HG03159 (cell line): Measurements from ENCODE around the gene CNTNAP5.

Experiments
- ATAC-seq: cut with Tn5 transposase; IDR thresholded peaks from one replicate; pipeline ENCODE4 v1.9.1; 2021; ENCODE audit warnings: mild to moderate bottlenecking, moderate library complexity; ENCODE audit not compliant: unreplicated experiment

CNTNAP5 gene

DNA sequence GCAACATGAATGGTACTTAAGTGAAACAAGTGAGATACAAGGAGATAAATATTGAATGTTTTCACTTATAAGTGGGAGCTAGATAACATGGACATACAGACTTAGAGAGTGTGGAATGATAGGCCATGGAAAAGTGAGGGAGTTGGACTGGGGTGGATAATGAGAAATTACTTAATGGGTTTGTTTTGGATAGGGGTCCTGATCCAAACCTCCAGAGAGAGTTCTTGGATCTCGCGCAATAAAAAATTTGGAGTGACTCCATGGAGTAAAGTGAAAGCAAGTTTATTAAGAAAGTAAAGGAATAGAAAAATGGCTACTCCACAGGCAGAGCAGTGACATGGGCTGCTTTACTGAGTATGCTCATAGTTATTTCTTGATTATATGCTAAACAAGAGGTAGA lies 508.9 kb downstream of the CNTNAP5 start:
- ATAC-seq: no peak

DNA sequence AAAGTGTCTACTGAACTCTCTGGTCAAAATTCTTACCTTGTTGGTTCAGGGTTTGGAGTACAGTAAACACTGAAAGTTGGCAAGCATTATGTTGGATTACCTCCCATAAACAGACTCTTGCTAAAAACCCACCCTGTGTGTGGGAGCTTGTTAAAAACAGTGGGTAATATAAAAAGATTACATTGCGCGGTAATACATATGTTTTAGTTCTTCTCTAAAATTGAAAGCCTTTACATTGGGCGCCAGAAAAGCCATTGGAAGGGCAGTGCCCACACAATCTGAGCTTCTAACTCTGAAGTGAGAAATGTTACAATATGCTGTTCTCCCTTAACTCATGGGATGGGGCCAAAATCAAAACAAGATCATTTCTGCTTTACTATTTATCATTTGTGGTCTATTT lies 510.7 kb downstream of the CNTNAP5 start:
- no peak for ATAC-seq

GRCh38 chr2:124536591-124536990 lies 511.5 kb downstream of the CNTNAP5 start:
- no peak for ATAC-seq

DNA sequence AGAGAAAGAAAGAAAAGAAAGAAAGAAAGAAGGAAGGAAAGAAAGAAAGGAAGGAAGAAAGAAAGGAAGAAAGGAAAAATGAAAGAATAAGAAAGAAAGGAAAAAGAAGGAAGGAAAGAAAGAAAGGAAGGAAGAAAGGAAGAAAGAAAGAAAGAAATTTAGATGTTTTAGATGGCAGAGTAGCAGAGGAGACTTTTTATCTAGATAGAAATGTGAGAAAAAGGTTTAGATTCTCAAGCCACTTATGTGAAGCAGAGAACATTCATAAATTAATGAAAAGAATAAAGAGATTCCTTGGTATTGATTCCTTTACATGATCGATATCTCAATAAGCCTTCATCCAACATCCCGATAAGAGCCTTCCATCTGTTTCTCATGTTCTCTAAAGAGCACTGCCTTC lies 513.5 kb downstream of the CNTNAP5 start:
- ATAC-seq: no peak

DNA sequence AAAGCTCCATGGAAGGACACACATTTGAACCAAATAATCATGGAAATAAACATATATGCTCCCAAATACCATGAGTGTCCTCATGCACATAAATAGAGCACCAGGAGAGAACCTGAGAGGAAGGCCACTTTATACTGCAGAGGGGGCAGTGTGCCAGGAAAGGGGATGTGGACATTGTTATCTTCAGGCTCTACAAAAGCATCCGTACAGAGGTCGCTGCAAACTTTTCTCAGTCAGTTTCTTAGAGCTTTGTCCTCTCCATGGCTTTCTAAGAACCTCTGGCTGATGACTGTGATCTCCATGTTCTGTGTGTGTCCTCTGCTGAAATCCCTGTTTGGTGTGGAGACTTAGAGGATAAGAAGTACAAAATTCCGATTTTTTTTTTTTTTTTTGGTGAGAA lies 515.7 kb downstream of the CNTNAP5 start:
- no peak for ATAC-seq

DNA sequence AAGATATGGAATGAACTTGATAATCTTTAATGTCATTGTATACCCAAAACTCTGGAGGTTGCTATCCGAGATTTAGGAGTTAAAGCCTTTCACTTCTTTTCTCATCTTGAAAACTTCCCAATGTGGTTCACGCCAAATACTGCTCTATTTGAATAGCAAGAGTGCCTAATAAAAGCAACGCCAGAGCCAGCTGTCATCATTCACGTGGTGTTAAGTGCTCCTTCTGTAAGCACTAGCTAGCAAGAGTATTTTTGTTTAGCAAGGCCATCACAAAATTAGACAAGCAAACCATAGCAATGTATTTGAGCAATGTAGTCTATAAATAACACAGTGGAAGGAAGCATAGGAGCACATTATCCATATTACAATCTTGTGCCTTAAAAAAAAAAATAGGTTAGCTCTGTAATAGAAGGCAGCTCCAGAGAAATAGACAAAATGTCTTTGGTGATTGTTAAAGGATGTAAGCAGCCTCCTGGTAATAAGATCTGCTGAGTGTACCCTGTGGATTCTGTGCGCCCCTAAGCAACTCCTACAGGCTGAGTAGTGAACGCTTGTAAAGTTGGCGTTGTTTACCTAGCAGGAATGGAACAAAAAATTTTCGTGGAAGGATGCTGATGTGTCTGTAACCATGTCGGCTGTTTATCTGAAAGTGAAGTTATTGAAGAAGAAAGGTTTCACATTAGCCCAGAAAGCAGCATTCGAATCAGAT lies 518.0 kb downstream of the CNTNAP5 start:
- no peak for ATAC-seq

DNA sequence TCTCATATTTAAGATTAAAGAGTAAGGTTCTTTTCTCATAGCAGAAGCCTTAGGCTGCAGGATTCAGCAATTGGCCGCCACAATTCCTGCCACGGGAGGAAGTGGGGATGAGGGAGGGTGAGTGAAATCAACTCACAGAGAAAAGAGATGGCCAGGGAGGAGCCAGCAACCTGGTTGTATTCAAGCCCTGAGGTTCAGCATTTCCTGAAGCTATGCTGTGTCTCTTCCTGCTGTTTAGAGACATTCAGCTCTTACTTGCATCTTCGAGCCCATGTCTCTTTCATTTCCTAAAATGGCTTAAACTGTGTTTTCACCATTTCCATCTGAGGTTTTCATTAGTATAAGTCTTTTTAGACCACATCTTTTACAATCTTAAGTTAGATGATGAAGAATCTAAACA lies 522.6 kb downstream of the CNTNAP5 start:
- no peak for ATAC-seq

DNA sequence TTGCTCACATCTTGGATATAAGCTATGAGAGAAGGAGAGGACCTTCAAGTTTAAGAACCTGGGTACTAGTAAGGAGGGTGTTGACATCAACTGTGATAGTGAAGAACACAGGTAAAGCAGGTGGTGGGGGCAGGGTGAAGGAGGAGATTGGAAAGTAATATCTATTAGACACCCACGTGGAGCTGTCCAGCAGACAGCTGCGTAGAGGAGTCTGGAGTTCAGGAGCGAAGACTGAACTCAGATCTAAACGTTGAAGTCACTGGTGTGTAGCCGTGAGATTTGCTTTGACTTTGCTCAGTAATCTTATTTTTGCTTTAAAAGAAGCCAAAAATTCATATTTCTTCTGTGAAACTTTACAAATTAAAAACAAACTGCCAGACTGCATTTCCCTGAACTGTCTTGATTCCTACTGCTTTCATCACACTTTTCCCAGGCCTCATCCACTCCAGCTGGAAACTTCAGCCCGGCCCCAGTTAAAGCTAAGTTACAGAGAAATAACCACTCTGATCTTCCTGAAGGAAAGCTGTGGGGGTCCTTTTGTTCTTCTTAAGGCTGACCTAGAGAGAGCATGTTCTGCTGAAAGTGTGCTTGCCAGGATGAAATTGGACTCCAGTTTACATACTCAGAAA lies 533.3 kb downstream of the CNTNAP5 start:
- ATAC-seq: no peak

GRCh38 chr2:124559236-124559635 lies 534.1 kb downstream of the CNTNAP5 start:
- no peak for ATAC-seq

DNA sequence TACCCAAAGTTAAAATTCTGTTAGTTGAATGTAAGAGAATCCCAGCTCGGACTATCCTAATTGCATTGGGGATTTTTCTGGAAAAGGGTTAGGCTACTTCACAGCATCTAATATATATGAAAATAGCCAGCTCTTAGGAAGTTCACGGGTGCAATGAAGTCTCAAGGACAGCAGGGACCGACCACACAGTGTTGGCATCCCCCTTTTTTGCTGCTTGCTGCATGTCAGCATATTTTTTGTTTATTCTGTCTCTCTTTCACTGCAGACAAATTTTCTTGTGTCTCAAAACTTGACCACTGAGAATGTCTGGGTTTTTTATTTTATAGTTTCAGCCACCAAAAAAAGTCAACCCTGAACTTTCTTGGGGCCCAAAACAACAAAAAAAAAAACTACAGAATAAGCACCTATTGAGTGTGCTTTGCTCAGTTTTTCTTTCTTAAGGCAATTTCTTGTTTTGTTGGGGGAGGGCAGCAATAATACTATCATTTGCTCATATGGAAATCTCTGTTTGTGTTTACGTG lies 535.6 kb downstream of the CNTNAP5 start:
- no peak for ATAC-seq

DNA sequence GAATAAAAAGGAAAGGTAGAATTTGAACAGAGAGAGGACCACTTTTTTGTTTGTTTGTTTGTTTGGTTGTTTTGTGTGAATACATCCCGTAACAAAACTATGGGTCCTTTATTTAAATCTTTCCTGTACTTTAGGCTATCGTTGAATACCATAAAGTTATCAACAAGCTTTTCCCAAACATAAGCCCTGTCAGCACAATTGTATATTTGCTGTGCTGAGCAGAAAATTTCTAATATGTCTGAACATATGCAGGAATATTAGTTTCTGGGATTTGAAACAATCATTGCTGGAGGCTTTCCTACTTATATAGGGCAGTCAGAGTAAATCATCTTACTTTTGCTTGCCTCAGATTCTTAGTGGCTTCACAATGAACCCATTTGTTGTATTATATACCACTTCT lies 536.4 kb downstream of the CNTNAP5 start:
- no peak for ATAC-seq

GRCh38 chr2:124563426-124563825 lies 538.3 kb downstream of the CNTNAP5 start:
- ATAC-seq: no peak

GRCh38 chr2:124566518-124566970 lies 541.5 kb downstream of the CNTNAP5 start:
- no peak for ATAC-seq

GRCh38 chr2:124570872-124571271 lies 545.8 kb downstream of the CNTNAP5 start:
- no peak for ATAC-seq

DNA sequence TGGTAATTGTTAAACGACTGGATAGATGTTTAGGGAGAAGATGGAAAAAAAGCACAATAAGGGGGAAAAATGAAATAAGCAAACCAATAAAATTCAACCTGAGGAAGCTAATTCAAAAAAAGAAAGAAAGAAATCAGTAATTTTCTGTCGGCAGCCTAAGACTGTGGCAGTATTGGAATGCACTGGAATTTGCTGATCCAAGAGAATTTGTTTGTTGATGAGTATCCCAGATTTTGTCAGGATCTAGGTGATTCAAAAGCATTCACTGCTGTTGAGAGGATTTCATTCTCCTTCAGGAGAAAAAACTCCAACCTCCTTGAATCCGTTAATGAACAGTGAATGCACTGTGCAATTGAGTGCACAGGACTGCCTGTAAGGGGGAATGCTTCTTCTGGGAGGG lies 546.7 kb downstream of the CNTNAP5 start:
- ATAC-seq: no peak

GRCh38 chr2:124572934-124573634 lies 548.0 kb downstream of the CNTNAP5 start:
- no peak for ATAC-seq

- ATAC-seq: no peak
Measured at GRCh38 chr2:124575497-124575896, 550.4 kb downstream of the CNTNAP5 start.

GRCh38 chr2:124580263-124580662 lies 555.2 kb downstream of the CNTNAP5 start:
- ATAC-seq: no peak

DNA sequence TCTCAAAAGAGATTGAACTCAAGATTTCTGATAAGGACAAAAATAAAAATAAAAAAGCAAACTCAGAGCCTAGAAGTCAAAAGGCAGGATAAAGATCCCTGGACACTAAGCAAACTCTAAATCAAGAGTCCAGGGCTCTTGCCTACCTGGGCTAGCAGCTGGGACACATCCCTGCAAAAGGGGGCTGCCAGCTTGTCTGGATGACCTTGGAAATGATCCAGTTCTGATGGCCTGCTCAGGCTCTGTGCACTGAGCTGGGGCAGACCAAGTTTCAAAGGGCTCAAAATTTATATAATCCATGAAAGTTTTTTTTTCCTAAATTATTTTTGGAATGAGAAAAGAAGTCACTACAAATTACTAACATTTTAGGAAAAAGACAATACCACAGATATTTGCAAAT lies 557.3 kb downstream of the CNTNAP5 start:
- no peak for ATAC-seq

DNA sequence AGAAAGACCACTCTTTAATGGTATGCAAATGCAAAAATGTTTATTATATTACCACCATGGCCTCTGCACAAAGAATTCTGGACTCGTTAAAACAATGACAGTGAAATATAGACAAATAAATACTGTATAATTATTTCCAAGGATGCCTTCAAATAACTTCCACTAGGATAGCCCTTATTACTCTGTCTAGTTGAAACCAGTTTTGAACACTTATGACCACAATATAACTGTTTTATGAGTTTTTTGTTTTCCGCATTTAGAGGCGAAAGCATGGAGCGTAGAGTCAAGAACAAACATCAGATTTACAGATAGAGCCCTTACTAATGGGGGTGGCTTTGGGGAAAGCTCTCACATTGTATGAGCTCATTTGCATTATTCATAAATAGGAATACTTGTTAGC lies 559.5 kb downstream of the CNTNAP5 start:
- no peak for ATAC-seq

DNA sequence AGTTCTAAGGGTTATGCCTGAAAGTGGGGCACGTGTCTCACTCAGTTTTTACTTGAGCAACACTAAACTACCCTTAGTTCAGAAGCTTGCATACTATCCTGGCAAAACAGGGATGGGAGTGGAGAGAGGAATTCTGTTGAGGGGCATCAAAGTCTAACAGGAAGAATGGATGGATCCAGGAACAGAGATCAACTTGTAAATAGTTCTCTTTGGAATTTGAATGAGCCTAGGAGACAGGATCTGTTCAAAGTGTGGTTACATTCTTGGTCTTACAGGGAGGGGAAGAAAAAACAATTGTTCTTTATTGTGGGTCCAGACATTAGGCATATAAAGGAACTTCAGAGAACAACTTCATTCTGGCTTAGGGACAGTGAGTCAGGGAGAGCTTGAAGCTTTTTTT lies 560.2 kb downstream of the CNTNAP5 start:
- ATAC-seq: no peak

GRCh38 chr2:124586210-124586609 lies 561.1 kb downstream of the CNTNAP5 start:
- ATAC-seq: no peak
